Gastroesophageal sphincter (tissue), 4 donors: ENCODE data around the gene KRT23. TPM values are rescaled to one million over a fixed set of nuclear protein-coding genes. Genes with fewer than 3 reads are reported as not detected.

Experiments
- ATAC-seq: fragments of 150-250 bp; one replicate; pipeline ENCODE4 v1.9.1; 2016; ENCODE audit warnings: mild to moderate bottlenecking, moderate library complexity
- H3K27ac ChIP-seq, 4 donors: fragments of 200-600 bp; sonication (generic) in 3 of 4; 1 replicate in 3 of 4; 2 replicates in 1 of 4; pipeline ENCODE4 v1.5.1; 2016 to 2019
- H3K27me3 ChIP-seq: fragments of 200-600 bp; sonication (generic); one replicate; pipeline ENCODE4 v1.5.1; 2019
- H3K36me3 ChIP-seq, 2 donors: fragments of 200-600 bp; sonication (generic); one replicate each; pipeline ENCODE4 v1.5.1; 2019; ENCODE audit warnings: control low read depth in 1 of 2
- H3K4me1 ChIP-seq, 3 donors: fragments of 200-600 bp; sonication (generic); 1 replicate in 2 of 3; 2 replicates in 1 of 3; pipeline ENCODE4 v1.5.1; 2016 to 2019; ENCODE audit warnings: control low read depth in 2 of 3
- H3K4me3 ChIP-seq, 2 donors: fragments of 200-600 bp; sonication (generic); one replicate each; pipeline ENCODE4 v1.5.1; 2019; ENCODE audit warnings: mild to moderate bottlenecking in 1 of 2, moderate library complexity in 1 of 2
- H3K9me3 ChIP-seq, 3 donors: fragments of 200-600 bp; sonication (generic); one replicate each; pipeline ENCODE4 v1.5.1; 2017 to 2019; ENCODE audit warnings: control low read depth in 2 of 3
- CTCF ChIP-seq, 4 experiments: fragments of 200-600 bp in 2 of 4; fragments of 450-650 bp in 2 of 4; sonication (generic) in 1 of 4; IDR thresholded peaks; one replicate each; pipeline ENCODE4 v1.5.1; 2017 to 2019; ENCODE audit warnings: antibody characterized with exemption in 4 of 4, mild to moderate bottlenecking in 2 of 4, moderate library complexity in 2 of 4
- EP300 ChIP-seq: sonication (generic); formaldehyde crosslinking; IDR thresholded peaks from one replicate; pipeline ENCODE4 v1.6.1; 2017; ENCODE audit warnings: antibody characterized with exemption, mild to moderate bottlenecking
- POLR2A ChIP-seq, 2 donors: fragments of 450-650 bp; IDR thresholded peaks; one replicate each; pipeline ENCODE4 v1.6.1; 2017; ENCODE audit warnings: antibody characterized with exemption in 2 of 2, mild to moderate bottlenecking in 2 of 2, moderate library complexity in 1 of 2
- POLR2AphosphoS5 ChIP-seq: sonication (generic); formaldehyde crosslinking; IDR thresholded peaks from one replicate; pipeline ENCODE4 v1.6.1; 2017; ENCODE audit warnings: antibody characterized with exemption
- WGBS, 2 donors: methylation state at CpG; one replicate each; pipeline ENCODE4 v1.1.5; 2018; ENCODE audit warnings: low coverage in 1 of 2; 5-methylcytosine and 5-hydroxymethylcytosine counted together
- total RNA-seq, 4 donors: library from RNA; depleted of rRNA; stranded (reverse); fragments of >200 nt; gene quantifications; one replicate each; pipeline ENCODE4 v1.1.0, GENCODE V29; 2016

KRT23 gene
- total RNA-seq, 4 donors from 2014 or later = 6.1 TPM; not detected in 3

GRCh38 chr17:40950176-40950575, 12.7 kb upstream of the KRT23 start:
- no peak overlapping the region for H3K27ac ChIP-seq
- H3K4me3 ChIP-seq = no peak overlapping the region
- peaks cover 32% of the 10 kb centered on the region for H3K27me3 ChIP-seq
- TF ChIP-seq CTCF (IDR thresholded peaks at IDR 0.05) (no peak), EP300 (no peak), POLR2AphosphoS5 (no peak), POLR2A (IDR thresholded peaks at IDR 0.05) (no peak)
- no peaks in the 10 kb centered on the region for H3K36me3 ChIP-seq
- no peak for ATAC-seq
- no peaks in the 10 kb centered on the region for H3K4me1 ChIP-seq
- 74 to 89% methylated on average over 6 to 7 of the region's 7 CpGs for WGBS, 2 donors
- H3K9me3 ChIP-seq = no peaks in the 10 kb centered on the region

GRCh38 chr17:40949418-40949817, 12.0 kb upstream of the KRT23 start:
- H3K4me1 ChIP-seq = no peaks in the 10 kb centered on the region
- no peak overlapping the region for H3K4me3 ChIP-seq
- no peak overlapping the region for H3K27ac ChIP-seq
- no peak for TF ChIP-seq POLR2AphosphoS5
- TF ChIP-seq POLR2A (IDR thresholded peaks at IDR 0.05) = no peak
- no peak for TF ChIP-seq EP300
- TF ChIP-seq CTCF (IDR thresholded peaks at IDR 0.05) = no peak
- no peaks in the 10 kb centered on the region for H3K9me3 ChIP-seq
- ATAC-seq = no peak
- no peaks in the 10 kb centered on the region for H3K36me3 ChIP-seq
- 26 to 48% methylated on average over 3 to 8 of the region's 10 CpGs for WGBS, 2 donors
- H3K27me3 ChIP-seq = peaks cover 35% of the 10 kb centered on the region

GRCh38 chr17:40947929-40948328, 10.5 kb upstream of the KRT23 start:
- TF ChIP-seq CTCF (IDR thresholded peaks at IDR 0.05) = no peak
- TF ChIP-seq EP300 = no peak
- no peak for TF ChIP-seq POLR2A (IDR thresholded peaks at IDR 0.05)
- TF ChIP-seq POLR2AphosphoS5 = no peak
- Histone ChIP-seq H3K27ac (no peak overlapping the region), H3K4me3 (no peak overlapping the region), H3K9me3 (no peaks in the 10 kb centered on the region), H3K36me3 (no peaks in the 10 kb centered on the region), H3K27me3 (peaks cover 35% of the 10 kb centered on the region), H3K4me1 (no peaks in the 10 kb centered on the region)
- 61 to 69% methylated on average over 2 of the region's 2 CpGs for WGBS, 2 donors
- no peak for ATAC-seq

- no peak overlapping the region for H3K4me3 ChIP-seq
- no peaks in the 10 kb centered on the region for H3K4me1 ChIP-seq
- no peaks in the 10 kb centered on the region for H3K9me3 ChIP-seq
- H3K27me3 ChIP-seq = peaks cover 35% of the 10 kb centered on the region
- ATAC-seq = no peak
- H3K36me3 ChIP-seq = no peaks in the 10 kb centered on the region
- no peak overlapping the region for H3K27ac ChIP-seq
- TF ChIP-seq EP300 (no peak), CTCF (IDR thresholded peaks at IDR 0.05) (no peak), POLR2A (IDR thresholded peaks at IDR 0.05) (no peak), POLR2AphosphoS5 (no peak)
- WGBS, 2 donors = 87% methylated on average over 3 of the region's 6 CpGs; no CpG with 5 or more reads in 1 of the 2 donors
These were observed 8.0 kb upstream of the KRT23 start for GRCh38 chr17:40945414-40945813.

- TF ChIP-seq POLR2A (IDR thresholded peaks at IDR 0.05) (no peak), CTCF (IDR thresholded peaks at IDR 0.05) (no peak), EP300 (no peak), POLR2AphosphoS5 (no peak)
- WGBS, 2 donors = 36 to 82% methylated on average over 1 of the region's 1 CpG
- Histone ChIP-seq H3K4me1 (no peaks in the 10 kb centered on the region), H3K27me3 (peaks cover 29% of the 10 kb centered on the region), H3K4me3 (no peak overlapping the region), H3K9me3 (no peaks in the 10 kb centered on the region), H3K36me3 (no peaks in the 10 kb centered on the region), H3K27ac (no peak overlapping the region)
- no peak for ATAC-seq
These were observed 7.1 kb upstream of the KRT23 start for GRCh38 chr17:40944531-40944930.
